GM18505 (cell line): ENCODE measurements around the gene ARID5A.

Source experiments
- ATAC-seq: cut with Tn5 transposase; IDR thresholded peaks from one replicate; pipeline ENCODE4 v1.9.1; 2021; ENCODE audit not compliant: unreplicated experiment
- POLR2A ChIP-seq: IDR thresholded peaks from 4 replicates; pipeline ENCODE4 v1.6.1; 2011; ENCODE audit warnings: borderline replicate concordance; ENCODE audit not compliant: insufficient read depth, insufficient read length; ENCODE audit errors: extremely low read depth

ARID5A gene

GRCh38 chr2:96533292-96534073 is 3.1 kb upstream of the ARID5A start:
- ATAC-seq: no peak
- no peak for TF ChIP-seq POLR2A

GRCh38 chr2:96534141-96534540 is 2.4 kb upstream of the ARID5A start:
- TF ChIP-seq POLR2A: no peak
- ATAC-seq: no peak

DNA sequence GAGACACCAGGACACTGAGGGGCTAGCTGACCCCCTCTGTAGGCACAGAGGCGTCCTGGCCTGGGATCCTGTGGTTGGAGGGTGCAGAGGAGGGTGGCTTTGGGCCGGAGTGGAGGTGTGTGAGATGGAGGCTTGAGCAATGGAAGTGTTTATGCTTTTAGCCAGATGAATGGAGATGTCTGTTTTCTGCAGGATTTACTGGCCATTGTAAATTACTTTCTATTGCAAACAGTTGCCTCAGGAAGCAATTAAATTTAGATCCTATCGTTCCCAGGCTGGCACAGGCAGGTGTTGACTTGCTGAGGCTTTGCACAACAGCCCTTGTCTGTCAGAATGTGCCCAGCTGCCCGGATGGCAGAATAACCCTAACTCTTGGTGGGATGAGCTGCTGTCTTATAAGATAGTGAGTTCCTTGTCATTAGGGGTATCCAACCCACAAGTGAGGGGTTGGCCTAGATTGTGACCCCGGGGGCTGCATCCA is 1.8 kb upstream of the ARID5A start:
- TF ChIP-seq POLR2A: no peak

GRCh38 chr2:96535331-96535730 is 1.2 kb upstream of the ARID5A start:
- no peak for ATAC-seq
- no peak for TF ChIP-seq POLR2A

More for the DNA sequence above, 1.8 kb upstream of the ARID5A start:
- ATAC-seq: no peak

DNA sequence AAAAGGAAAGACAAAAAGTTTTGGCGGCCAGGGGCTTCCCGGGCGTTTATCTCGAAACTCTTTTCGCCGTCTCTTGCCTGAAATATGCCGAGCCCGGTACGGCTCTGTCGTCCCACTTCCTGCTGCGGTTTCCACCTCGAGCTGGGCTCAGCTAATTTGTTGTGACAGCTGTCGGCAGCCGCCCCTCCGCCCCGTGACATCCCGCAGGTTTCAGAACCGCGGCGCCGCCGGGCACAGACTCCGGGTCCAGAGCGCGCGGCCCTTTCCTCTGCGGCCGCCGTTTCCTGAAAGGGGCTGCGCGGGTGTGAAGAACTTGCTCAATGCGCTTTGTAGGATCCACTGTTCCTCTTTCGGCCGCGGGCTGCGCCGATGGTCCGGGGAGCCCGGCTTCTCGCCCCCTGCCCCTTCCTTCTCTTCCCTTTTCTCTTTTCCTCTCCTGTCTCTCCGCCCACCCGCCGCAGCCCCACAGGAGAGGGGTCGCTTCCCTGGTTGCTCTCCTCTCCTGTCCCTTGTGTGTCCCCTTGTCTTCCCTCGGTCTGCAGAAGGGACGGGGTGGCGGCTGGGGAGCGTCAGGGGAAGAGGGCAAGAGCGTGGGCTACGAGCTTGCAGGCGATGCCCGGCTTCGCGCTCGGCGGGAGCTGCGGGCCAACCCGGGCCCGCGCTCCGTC is 648 bp downstream of the ARID5A start:
- peak; percentile 49 for TF ChIP-seq POLR2A
- ATAC-seq: peak; percentile 48

DNA sequence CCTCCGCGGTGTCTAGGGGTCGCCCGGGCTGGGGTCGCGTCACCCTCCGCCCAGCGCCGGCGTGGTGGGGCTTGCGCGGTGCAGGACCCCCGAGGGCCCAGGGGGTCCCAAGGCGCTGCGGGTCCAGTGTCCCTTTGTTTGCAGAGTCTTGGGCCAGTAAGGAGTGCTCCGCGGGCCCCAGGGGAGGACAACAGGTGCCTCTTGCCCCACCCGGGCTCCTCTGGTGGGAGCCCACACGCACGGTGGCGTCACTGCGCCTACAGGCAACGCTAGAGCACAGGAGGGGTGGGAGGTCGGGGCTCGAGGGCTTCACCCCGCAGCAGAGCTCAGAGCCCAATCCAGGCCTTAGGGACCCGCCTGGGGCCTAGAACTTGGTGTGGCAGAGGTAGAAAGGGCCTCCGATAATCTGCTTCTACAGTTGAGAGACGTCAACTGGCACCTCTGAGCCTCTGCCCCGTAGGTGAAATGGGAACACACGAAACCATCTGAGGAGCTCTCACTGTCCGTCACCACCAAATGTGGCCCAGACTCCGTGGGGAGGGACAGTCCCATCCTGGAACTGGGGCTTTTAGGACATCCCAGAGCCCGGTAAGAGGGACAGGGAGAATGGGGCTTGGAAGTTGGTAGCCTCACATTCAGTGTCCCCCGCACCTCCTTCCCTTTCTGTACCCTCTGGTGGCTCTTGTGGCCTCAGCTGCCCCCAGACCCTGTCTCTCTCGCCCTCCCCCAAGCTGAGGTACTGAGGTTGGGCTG is 1.4 kb downstream of the ARID5A start:
- peak; percentile 46 for TF ChIP-seq POLR2A
- ATAC-seq: peak; percentile 5

DNA sequence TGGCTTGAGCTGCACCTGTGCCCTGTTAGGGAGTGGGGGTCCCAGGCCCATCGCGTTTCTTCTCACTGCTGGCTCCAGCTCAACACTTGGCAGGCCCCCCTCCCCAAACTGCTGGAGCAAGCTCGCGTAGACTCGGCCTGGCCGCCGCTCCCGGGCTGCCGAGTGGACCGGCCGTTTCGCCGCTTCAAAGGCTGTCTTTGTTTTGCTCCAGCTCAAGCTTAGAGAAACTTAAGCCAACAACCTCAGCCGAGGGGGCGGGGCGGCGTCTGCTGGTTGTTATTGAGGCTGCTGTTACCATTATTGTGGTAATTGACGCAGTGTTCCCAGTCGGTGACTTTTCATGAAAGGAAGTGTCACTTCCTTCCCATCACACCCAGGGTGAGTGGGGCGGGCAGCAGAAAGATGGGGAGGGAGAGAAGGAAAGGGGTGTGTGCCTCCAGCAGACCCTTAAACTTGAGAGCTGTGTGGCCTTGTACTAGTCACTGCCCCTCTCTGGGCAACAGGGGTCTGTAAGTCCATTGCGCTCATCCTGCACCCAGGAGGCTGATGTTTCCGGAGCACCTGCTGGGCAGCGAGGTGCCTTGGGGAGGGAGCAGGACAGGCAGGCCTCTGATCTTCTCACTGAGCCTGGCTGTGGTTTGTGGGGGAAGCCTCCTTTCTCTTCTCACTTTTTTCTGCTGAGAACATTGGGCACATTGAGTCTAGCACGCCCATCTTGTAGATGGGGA is 2.1 kb downstream of the ARID5A start:
- ATAC-seq: no peak
- TF ChIP-seq POLR2A: no peak

DNA sequence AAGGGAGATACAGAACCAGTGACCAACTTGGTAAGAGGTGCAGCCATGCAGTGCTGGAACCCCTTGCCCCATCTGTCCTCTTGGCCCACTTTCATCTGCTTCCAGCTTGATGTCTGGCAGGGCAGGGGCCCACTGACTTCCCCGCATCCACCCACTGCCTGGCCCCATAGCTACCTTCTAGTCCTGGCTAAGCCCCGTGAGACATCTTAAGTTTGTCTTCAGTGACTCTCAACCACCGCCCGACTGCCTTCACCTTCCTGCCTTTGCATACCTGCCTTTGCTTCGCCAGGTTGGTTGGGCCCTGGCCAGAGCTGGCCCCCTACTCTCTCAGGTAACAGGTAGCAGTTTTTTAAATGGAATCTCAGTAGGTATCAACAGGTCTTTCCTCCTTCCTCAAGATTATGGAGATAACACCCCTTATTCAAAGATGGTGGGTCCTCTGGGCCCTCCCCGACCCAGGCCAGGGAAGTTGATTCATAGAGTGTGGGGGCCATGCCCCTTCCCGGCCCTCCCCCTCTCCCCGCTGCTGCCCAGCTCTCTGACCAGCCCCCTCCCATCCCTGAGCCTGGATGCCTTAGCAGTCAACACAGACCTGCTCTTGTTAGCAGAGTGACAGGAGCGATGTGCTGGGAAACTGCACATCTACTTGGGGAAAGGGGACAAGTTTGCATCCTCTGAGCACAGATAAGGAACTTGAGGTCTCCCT is 2.8 kb downstream of the ARID5A start:
- no peak for TF ChIP-seq POLR2A
- ATAC-seq: no peak

GRCh38 chr2:96540136-96540535 is 3.6 kb downstream of the ARID5A start:
- TF ChIP-seq POLR2A: no peak
- ATAC-seq: no peak

DNA sequence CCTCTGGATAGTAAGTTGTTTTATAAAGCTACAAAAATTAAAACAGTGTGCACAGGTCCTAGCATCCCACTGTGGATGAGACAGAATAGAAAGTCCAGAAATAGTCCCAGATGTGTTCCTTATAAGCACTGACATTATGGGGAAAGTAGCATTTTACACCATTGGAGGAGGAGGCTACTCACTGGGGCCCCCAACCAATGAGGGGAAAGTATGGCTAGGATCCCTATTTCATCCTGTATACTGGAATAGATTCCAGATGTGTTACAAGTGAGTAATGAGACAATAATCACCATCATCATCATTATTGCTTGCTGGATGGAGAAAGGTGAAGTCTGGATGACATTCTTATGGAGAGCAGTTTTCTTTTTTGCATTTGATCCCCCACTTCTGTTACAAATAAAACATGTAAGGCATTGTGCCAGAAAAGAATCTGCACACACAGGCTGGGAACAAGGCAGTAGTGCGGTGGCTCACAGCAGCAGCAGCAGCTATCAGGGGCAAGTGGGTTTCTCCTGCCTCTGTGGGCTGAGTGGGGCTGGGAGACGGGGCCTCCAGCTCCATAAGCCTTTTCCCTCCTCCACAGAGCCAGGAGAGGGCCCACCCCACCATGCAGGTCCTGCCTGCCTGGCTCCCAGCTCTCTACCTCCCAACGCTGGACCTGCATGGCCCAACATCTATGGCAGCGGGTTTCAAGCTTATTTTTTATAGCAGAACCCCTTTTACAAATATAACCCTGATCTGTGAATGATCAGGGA is 5.0 kb downstream of the ARID5A start:
- ATAC-seq: no peak
- TF ChIP-seq POLR2A: no peak

DNA sequence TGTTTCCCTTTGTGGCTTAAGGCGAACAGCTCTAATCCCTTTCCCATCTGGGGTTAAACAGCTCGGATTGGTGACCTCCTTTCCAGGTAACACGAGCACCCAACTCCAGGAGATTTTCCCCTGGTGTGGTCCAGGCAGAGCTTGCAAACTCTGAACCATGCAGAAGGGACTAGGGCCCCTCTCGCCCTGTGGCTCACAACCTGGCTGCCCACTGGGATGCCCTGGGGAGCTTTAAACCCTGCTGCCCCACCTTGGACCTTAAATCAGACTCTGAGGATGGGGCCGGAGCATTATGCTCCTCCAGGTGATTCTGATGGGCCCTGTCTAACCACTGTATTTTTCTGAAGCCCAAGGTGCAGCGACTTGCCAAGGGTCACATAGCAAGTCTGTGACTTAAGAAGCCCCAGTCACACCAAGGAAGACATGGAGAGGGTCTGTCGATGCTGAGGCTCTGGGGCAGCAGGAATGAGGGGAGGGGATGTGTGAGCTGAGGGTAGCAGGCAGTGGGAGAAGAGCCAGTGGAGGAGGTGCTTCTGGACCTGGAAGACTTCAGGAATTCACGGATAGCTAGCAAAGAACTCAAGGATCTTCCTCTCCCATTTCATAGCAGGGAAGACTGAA is 5.9 kb downstream of the ARID5A start:
- ATAC-seq: no peak
- TF ChIP-seq POLR2A: no peak
